ENCODE measurements around the gene ARID5A. TPM values are rescaled to one million over a fixed set of nuclear protein-coding genes. Genes with fewer than 3 reads are reported as not detected.

The ARID5A gene
- total RNA-seq (2021) (8.5 to 13.9 TPM (median 10.1 TPM) in 3 replicates), Bru-seq, nascent RNA (percentile 59 among the genes with signal in this experiment)
- long read RNA-seq, experiment 1, transcript ARID5A-201 (7 exons, 2,188 nt), result major isoform, 25 of 43 reads
- long read RNA-seq, experiment 1, transcript ARID5A-202 (6 exons, 2,038 nt), result minor isoform, 6 of 43 reads
- long read RNA-seq, experiment 1, partial matches to known transcripts, result 3 of 43 reads
- long read RNA-seq, experiment 1, other reads (novel, unspliced or antisense), result 9 of 43 reads
- long read RNA-seq, experiment 2, partial matches to known transcripts, result 3 of 13 reads
- long read RNA-seq, experiment 2, other reads (novel, unspliced or antisense), result 9 of 13 reads
- long read RNA-seq, experiment 3, transcript ARID5A-201 (7 exons, 2,188 nt), result major isoform, 6 of 9 reads
- long read RNA-seq, experiment 3, partial matches to known transcripts, result 0 of 9 reads
- long read RNA-seq, experiment 3, other reads (novel, unspliced or antisense), result 1 of 9 reads

GRCh38 chr2:96536445-96537065 lies at the start of gene ARID5A:
TSS of gene ARID5A (plus strand) at chr2:96536752. CDS start at chr2:96536827, 75 bp downstream.
- DNase-seq (ENCODE audit: low spot score) (peak; percentile 96), ATAC-seq (peak; percentile 76)
- Mint-ChIP-seq H3K9me3 (no peaks in the 10 kb centered on the region), H3K4me1 (peaks cover 58% of the 10 kb centered on the region), H3K27me3 (ENCODE audit: low read depth) (peaks cover 19% of the 10 kb centered on the region), H3K4me3 (peak within 1 kb of the TSS; percentile 82), H3K27ac (no peak within 1 kb of the TSS), H3K36me3 (no peaks in the 10 kb centered on the region)
- TF ChIP-seq CREM (CRISPR knock-in tag; IDR thresholded peaks at IDR 0.05) (no peak), NFYB (CRISPR knock-in tag; conservative IDR thresholded peaks at IDR 0.05; ENCODE audit: low read depth) (peak; percentile 77), E2F5 (CRISPR knock-in tag; IDR thresholded peaks at IDR 0.05) (0 out of 2 replicates have a peak, but pooled peaks have one; percentile 39), SP1 (CRISPR knock-in tag; conservative IDR thresholded peaks at IDR 0.05) (peak; percentile 98), ZNF423 (CRISPR knock-in tag; IDR thresholded peaks at IDR 0.05) (no peak)
- ChIA-PET POLR2A (interaction anchor here (1.4 to 2.5 kb wide), 2 partner anchors 11 to 14 kb away, joined by 3 to 9 read pairs; no protein-coding TSS in a partner anchor), CTCF (interaction anchor here (1.1 to 6.7 kb wide), 4 partner anchors 8 to 26 kb away, joined by 3 to 117 read pairs (median 62); no protein-coding TSS in a partner anchor)

GRCh38 chr2:96489261-96489660 lies 47.3 kb upstream of the ARID5A start:
- Mint-ChIP-seq H3K4me1 (peaks cover 21% of the 10 kb centered on the region), H3K4me3 (no peak overlapping the region), H3K27me3 (ENCODE audit: low read depth) (no peaks in the 10 kb centered on the region), H3K27ac (no peak overlapping the region), H3K36me3 (peaks cover 2% of the 10 kb centered on the region; the same call in 1 of the 2 replicates), H3K9me3 (peaks cover 4% of the 10 kb centered on the region)
- ChIA-PET CTCF (interaction anchor here (0.5 to 1.8 kb wide), 2 partner anchors 61 to 150 kb away, joined by 4 to 5 read pairs; no protein-coding TSS in a partner anchor), POLR2A (no interaction called here)
- DNase-seq (ENCODE audit: low spot score) (no peak), ATAC-seq (no peak)
- TF ChIP-seq RORB (CRISPR knock-in tag; IDR thresholded peaks at IDR 0.05), result no peak
- no peak for TF ChIP-seq ATF6 (CRISPR knock-in tag; IDR thresholded peaks at IDR 0.05)
- TF ChIP-seq ETV6 (CRISPR knock-in tag; IDR thresholded peaks at IDR 0.05), result no peak
- TF ChIP-seq STAT6 (CRISPR knock-in tag; conservative IDR thresholded peaks at IDR 0.05; ENCODE audit: low read depth), result no peak
- no peak for TF ChIP-seq CTCF (IDR thresholded peaks at IDR 0.05)

- Mint-ChIP-seq H3K27ac (no peak overlapping the region), H3K36me3 (peaks cover 4% of the 10 kb centered on the region; the same call in 1 of the 2 replicates), H3K9me3 (peaks cover 6% of the 10 kb centered on the region), H3K4me1 (peaks cover 21% of the 10 kb centered on the region), H3K4me3 (no peak overlapping the region), H3K27me3 (ENCODE audit: low read depth) (no peaks in the 10 kb centered on the region)
- CTCF ChIA-PET, result interaction anchor here (0.5 to 1.8 kb wide), 3 partner anchors 60 to 150 kb away, joined by 3 to 5 read pairs (median 4); no protein-coding TSS in a partner anchor
- ATAC-seq (no peak), DNase-seq (ENCODE audit: low spot score) (no peak)
- POLR2A ChIA-PET, result no interaction called here
- TF ChIP-seq CREB1 (CRISPR knock-in tag; IDR thresholded peaks at IDR 0.05) (no peak), RORB (CRISPR knock-in tag; IDR thresholded peaks at IDR 0.05) (no peak), STAT6 (CRISPR knock-in tag; conservative IDR thresholded peaks at IDR 0.05; ENCODE audit: low read depth) (no peak), ZSCAN18 (CRISPR knock-in tag; IDR thresholded peaks at IDR 0.05) (no peak), SOX15 (CRISPR knock-in tag; IDR thresholded peaks at IDR 0.05) (no peak), ZNF219 (CRISPR knock-in tag; IDR thresholded peaks at IDR 0.05; ENCODE audit: borderline replicate concordance) (no peak), SP1 (CRISPR knock-in tag; conservative IDR thresholded peaks at IDR 0.05) (no peak), ZNF396 (CRISPR knock-in tag; IDR thresholded peaks at IDR 0.05; ENCODE audit: borderline replicate concordance) (no peak), CBFB (CRISPR knock-in tag; IDR thresholded peaks at IDR 0.05; ENCODE audit: low read depth) (no peak), CREM (CRISPR knock-in tag; IDR thresholded peaks at IDR 0.05) (no peak), ATF1 (CRISPR knock-in tag; IDR thresholded peaks at IDR 0.05) (no peak)
Observed at GRCh38 chr2:96489663-96490062, 46.9 kb upstream of the ARID5A start.
